ENCODE data around the gene ZKSCAN1. TPM values are rescaled to one million over a fixed set of nuclear protein-coding genes. Genes with fewer than 3 reads are reported as not detected.
"Not testable (repeated sequence)": the region's sequence is repeated elsewhere in the genome, so short reads cannot be mapped to it uniquely, and the experiment has no call there.

The ZKSCAN1 gene
- 31.3 TPM for polyA plus RNA-seq (2013, experiment 1 of 2)
- polyA plus RNA-seq (2013, experiment 2 of 2): 29.1 TPM

GRCh38 chr7:100015232-100016214 lies at the start of gene ZKSCAN1:
Gene ZKSCAN1, plus strand, starts transcription at chr7:100015596. Its CDS starts 7,911 bp downstream, at chr7:100023507.
- peaks cover 27% of the 10 kb centered on the region for H3K36me3 ChIP-seq (ENCODE audit: control insufficient read depth, insufficient read depth, low read length)
- peak within 1 kb of the TSS; percentile 97 for H3K4me3 ChIP-seq (ENCODE audit: extremely low read depth, insufficient read depth, low read length, poor library complexity, severe bottlenecking)
- H3K4me1 ChIP-seq (ENCODE audit: control insufficient read depth, insufficient read depth, low read length, poor library complexity, severe bottlenecking): peaks cover 2% of the 10 kb centered on the region
- peak within 1 kb of the TSS; percentile 93 for H3K27ac ChIP-seq (ENCODE audit: low read depth, low read length, severe bottlenecking)
- H3K9me3 ChIP-seq (ENCODE audit: control insufficient read depth, low read length): no peaks in the 10 kb centered on the region
- WGBS, 2 experiments (ENCODE audit: insufficient coverage in 2 of 2): 1% methylated on average over 45 to 53 of the region's 70 CpGs

GRCh38 chr7:99969298-99969697 lies 46.1 kb upstream of the ZKSCAN1 start:
- Histone ChIP-seq H3K4me1 (ENCODE audit: control insufficient read depth, insufficient read depth, low read length, poor library complexity, severe bottlenecking) (no peaks in the 10 kb centered on the region), H3K27ac (ENCODE audit: low read depth, low read length, severe bottlenecking) (no peak overlapping the region), H3K36me3 (ENCODE audit: control insufficient read depth, insufficient read depth, low read length) (no peaks in the 10 kb centered on the region), H3K4me3 (ENCODE audit: extremely low read depth, insufficient read depth, low read length, poor library complexity, severe bottlenecking) (no peak overlapping the region), H3K9me3 (ENCODE audit: control insufficient read depth, low read length) (no peaks in the 10 kb centered on the region)
- WGBS, 2 experiments (ENCODE audit: insufficient coverage in 2 of 2): 79 to 82% methylated on average over 2 to 3 of the region's 3 CpGs

- WGBS, 2 experiments (ENCODE audit: insufficient coverage in 2 of 2): 38% methylated on average over 1 of the region's 1 CpG; no CpG with 5 or more reads in 1 of the 2 experiments
- not testable (repeated sequence) for H3K9me3 ChIP-seq (ENCODE audit: control insufficient read depth, low read length); H3K27ac ChIP-seq (ENCODE audit: low read depth, low read length, severe bottlenecking); H3K4me3 ChIP-seq (ENCODE audit: extremely low read depth, insufficient read depth, low read length, poor library complexity, severe bottlenecking); H3K4me1 ChIP-seq (ENCODE audit: control insufficient read depth, insufficient read depth, low read length, poor library complexity, severe bottlenecking); H3K36me3 ChIP-seq (ENCODE audit: control insufficient read depth, insufficient read depth, low read length)
Measured at GRCh38 chr7:99969813-99970212, 45.6 kb upstream of the ZKSCAN1 start.

GRCh38 chr7:99971242-99971641 lies 44.2 kb upstream of the ZKSCAN1 start:
- H3K36me3 ChIP-seq (ENCODE audit: control insufficient read depth, insufficient read depth, low read length): no peaks in the 10 kb centered on the region
- H3K4me3 ChIP-seq (ENCODE audit: extremely low read depth, insufficient read depth, low read length, poor library complexity, severe bottlenecking): no peak overlapping the region
- no peaks in the 10 kb centered on the region for H3K9me3 ChIP-seq (ENCODE audit: control insufficient read depth, low read length)
- H3K27ac ChIP-seq (ENCODE audit: low read depth, low read length, severe bottlenecking): no peak overlapping the region
- 64 to 87% methylated on average over 3 of the region's 4 CpGs for WGBS, 2 experiments (ENCODE audit: insufficient coverage in 2 of 2)
- no peaks in the 10 kb centered on the region for H3K4me1 ChIP-seq (ENCODE audit: control insufficient read depth, insufficient read depth, low read length, poor library complexity, severe bottlenecking)

- not testable (repeated sequence) for H3K36me3 ChIP-seq (ENCODE audit: control insufficient read depth, insufficient read depth, low read length); H3K9me3 ChIP-seq (ENCODE audit: control insufficient read depth, low read length); H3K27ac ChIP-seq (ENCODE audit: low read depth, low read length, severe bottlenecking); H3K4me3 ChIP-seq (ENCODE audit: extremely low read depth, insufficient read depth, low read length, poor library complexity, severe bottlenecking); H3K4me1 ChIP-seq (ENCODE audit: control insufficient read depth, insufficient read depth, low read length, poor library complexity, severe bottlenecking)
- WGBS, 2 experiments (ENCODE audit: insufficient coverage in 2 of 2): 83 to 100% methylated on average over 1 to 2 of the region's 7 CpGs
Measured at GRCh38 chr7:99973817-99974216, 41.6 kb upstream of the ZKSCAN1 start.

- no CpG with 5 or more reads among the region's 1 CpG for WGBS, 2 experiments (ENCODE audit: insufficient coverage in 2 of 2)
- no peak overlapping the region for H3K4me3 ChIP-seq (ENCODE audit: extremely low read depth, insufficient read depth, low read length, poor library complexity, severe bottlenecking)
- no peak overlapping the region for H3K27ac ChIP-seq (ENCODE audit: low read depth, low read length, severe bottlenecking)
- H3K4me1 ChIP-seq (ENCODE audit: control insufficient read depth, insufficient read depth, low read length, poor library complexity, severe bottlenecking): no peaks in the 10 kb centered on the region
- no peaks in the 10 kb centered on the region for H3K36me3 ChIP-seq (ENCODE audit: control insufficient read depth, insufficient read depth, low read length)
- no peaks in the 10 kb centered on the region for H3K9me3 ChIP-seq (ENCODE audit: control insufficient read depth, low read length)
Measured at GRCh38 chr7:99974681-99975080, 40.7 kb upstream of the ZKSCAN1 start.

GRCh38 chr7:99975782-99976521 lies 39.4 kb upstream of the ZKSCAN1 start, which contains the start of gene AZGP1:
Gene AZGP1, minus strand, starts transcription at chr7:99976031. Its CDS starts 11 bp downstream, at chr7:99976020.
- WGBS, 2 experiments (ENCODE audit: insufficient coverage in 2 of 2): 64 to 86% methylated on average over 2 to 5 of the region's 5 CpGs
- no peak within 1 kb of the TSS for H3K4me3 ChIP-seq (ENCODE audit: extremely low read depth, insufficient read depth, low read length, poor library complexity, severe bottlenecking)
- H3K36me3 ChIP-seq (ENCODE audit: control insufficient read depth, insufficient read depth, low read length): no peaks in the 10 kb centered on the region
- no peak within 1 kb of the TSS for H3K27ac ChIP-seq (ENCODE audit: low read depth, low read length, severe bottlenecking)
- no peaks in the 10 kb centered on the region for H3K4me1 ChIP-seq (ENCODE audit: control insufficient read depth, insufficient read depth, low read length, poor library complexity, severe bottlenecking)
- H3K9me3 ChIP-seq (ENCODE audit: control insufficient read depth, low read length): no peaks in the 10 kb centered on the region

- H3K27ac ChIP-seq (ENCODE audit: low read depth, low read length, severe bottlenecking): no peak overlapping the region
- H3K4me1 ChIP-seq (ENCODE audit: control insufficient read depth, insufficient read depth, low read length, poor library complexity, severe bottlenecking): no peaks in the 10 kb centered on the region
- H3K36me3 ChIP-seq (ENCODE audit: control insufficient read depth, insufficient read depth, low read length): no peaks in the 10 kb centered on the region
- 81 to 84% methylated on average over 11 to 13 of the region's 13 CpGs for WGBS, 2 experiments (ENCODE audit: insufficient coverage in 2 of 2)
- H3K9me3 ChIP-seq (ENCODE audit: control insufficient read depth, low read length): no peaks in the 10 kb centered on the region
- H3K4me3 ChIP-seq (ENCODE audit: extremely low read depth, insufficient read depth, low read length, poor library complexity, severe bottlenecking): no peak overlapping the region
Measured at GRCh38 chr7:99976626-99977025, 38.8 kb upstream of the ZKSCAN1 start.

GRCh38 chr7:99979814-99980225 lies 35.6 kb upstream of the ZKSCAN1 start:
- not testable (repeated sequence) for H3K9me3 ChIP-seq (ENCODE audit: control insufficient read depth, low read length); H3K4me1 ChIP-seq (ENCODE audit: control insufficient read depth, insufficient read depth, low read length, poor library complexity, severe bottlenecking); H3K27ac ChIP-seq (ENCODE audit: low read depth, low read length, severe bottlenecking); H3K4me3 ChIP-seq (ENCODE audit: extremely low read depth, insufficient read depth, low read length, poor library complexity, severe bottlenecking); H3K36me3 ChIP-seq (ENCODE audit: control insufficient read depth, insufficient read depth, low read length)
- 52% methylated on average over 3 of the region's 10 CpGs; no CpG with 5 or more reads in 1 of the 2 experiments for WGBS, 2 experiments (ENCODE audit: insufficient coverage in 2 of 2)

GRCh38 chr7:99980448-99980872 lies 34.9 kb upstream of the ZKSCAN1 start:
- H3K27ac ChIP-seq (ENCODE audit: low read depth, low read length, severe bottlenecking); H3K4me1 ChIP-seq (ENCODE audit: control insufficient read depth, insufficient read depth, low read length, poor library complexity, severe bottlenecking); H3K36me3 ChIP-seq (ENCODE audit: control insufficient read depth, insufficient read depth, low read length); H3K4me3 ChIP-seq (ENCODE audit: extremely low read depth, insufficient read depth, low read length, poor library complexity, severe bottlenecking); H3K9me3 ChIP-seq (ENCODE audit: control insufficient read depth, low read length): not testable (repeated sequence)
- WGBS, 2 experiments (ENCODE audit: insufficient coverage in 2 of 2): 41 to 88% methylated on average over 1 to 2 of the region's 4 CpGs

Data from mesodermal cell (in vitro differentiated cells).